Measurements from ENCODE around the gene ZNF407. TPM values are rescaled to one million over a fixed set of nuclear protein-coding genes. Genes with fewer than 3 reads are reported as not detected.

Gene ZNF407
- total and polyA plus RNA-seq, 2 of the 13 experiments (the other 11 are each of a cell fraction or from before 2014, with no cell fraction given) = 2.3 to 8.7 TPM

DNA sequence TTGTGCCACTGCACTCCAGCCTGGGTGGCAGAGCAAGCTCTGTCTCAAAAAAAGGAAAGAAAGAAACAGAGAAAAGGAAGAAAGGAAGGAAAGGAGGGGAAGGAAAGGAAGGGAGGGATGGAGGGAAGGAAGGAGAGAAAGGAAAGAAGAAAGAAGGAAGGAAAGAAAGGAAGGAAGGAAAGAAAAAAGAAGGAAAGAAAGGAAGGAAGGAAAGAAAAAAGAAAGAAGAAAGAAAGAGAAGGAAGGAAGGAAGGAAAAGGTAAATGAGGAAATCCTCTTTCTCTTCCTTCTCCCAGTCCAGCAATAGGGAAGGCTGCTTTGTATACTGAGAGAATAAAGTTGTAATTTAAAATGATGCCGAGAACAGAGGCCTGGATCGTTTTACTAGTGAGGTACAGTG, 22.8 kb upstream of the ZNF407 start:
- Histone ChIP-seq H3K9me3 (ENCODE audit: low read length) (no peaks in the 10 kb centered on the region), H3K27me3 (ENCODE audit: control insufficient read depth in 1 of 2, insufficient read depth in 2 of 2, low read length in 2 of 2) (peaks cover 0 to 21% of the 10 kb centered on the region in 2 experiments; a peak in 1 of 5 replicates), H3K9ac (ENCODE audit: insufficient read depth, low read depth, low read length) (no peak overlapping the region), H2AFZ (ENCODE audit: low read length) (no peak overlapping the region), H3K79me2 (ENCODE audit: insufficient read depth, low read length) (no peaks in the 10 kb centered on the region), H3K4me2 (ENCODE audit: low read depth, low read length) (no peak overlapping the region), H3K4me3 (replicated peaks in 1 of 3; ENCODE audit: insufficient read depth in 1 of 3, low read depth in 2 of 3, low read length in 3 of 3) (no peak overlapping the region), H4K20me1 (ENCODE audit: insufficient read depth, low read length) (no peaks in the 10 kb centered on the region), H3K4me1 (ENCODE audit: insufficient read depth, low read length) (no peaks in the 10 kb centered on the region), H3K27ac (ENCODE audit: extremely low read length, insufficient read depth, low read length) (no peak overlapping the region), H3K36me3 (replicated peaks in 1 of 2; ENCODE audit: control insufficient read depth in 1 of 2, insufficient read depth in 2 of 2, low read length in 2 of 2) (no peaks in the 10 kb centered on the region)
- ATAC-seq (no peak), FAIRE-seq (no peak), DNase-seq (ENCODE audit: low spot score) (no peak)
- TF ChIP-seq SRSF4 (IDR thresholded peaks at IDR 0.05; ENCODE audit: low read depth, low read length, poor library complexity, severe bottlenecking) = no peak
- TF ChIP-seq DMAP1 (CRISPR knock-in tag; IDR thresholded peaks at IDR 0.05) = no peak
- TF ChIP-seq MEIS2 (CRISPR knock-in tag; IDR thresholded peaks at IDR 0.05) = no peak
- no peak for TF ChIP-seq ZSCAN30 (CRISPR knock-in tag; IDR thresholded peaks at IDR 0.05)
- WGBS (ENCODE audit: low lambda C conversion rate) = 0% methylated on average over 2 of the region's 2 CpGs
- ChIA-PET CTCF (ENCODE audit: low intra/inter-chr PET ratio, low total read pairs) (no interaction called here), POLR2A (no interaction called here)
- no TSS peak for BruUV-seq (replicated peaks)
- in situ Hi-C loops (cut with HindIII; ENCODE audit: extremely low pct_ligation_motif_present, low pct_unique_long_range_greater_than_20kb) (no loop called here), intact Hi-C loops (cut with micrococcal nuclease; ENCODE audit: unreplicated experiment) (no loop called here)

- POLR2A ChIA-PET = interaction anchor here (0.8 kb wide), 1 partner anchor 81 kb away, joined by 3 read pairs; the partner anchor contains the start of gene CNDP2
- ATAC-seq (no peak), DNase-seq (ENCODE audit: low spot score) (no peak), FAIRE-seq (no peak)
- no peaks in the 10 kb centered on the region for H4K20me1 ChIP-seq (ENCODE audit: insufficient read depth, low read length)
- no peaks in the 10 kb centered on the region for H3K36me3 ChIP-seq (replicated peaks in 1 of 2; ENCODE audit: control insufficient read depth in 1 of 2, insufficient read depth in 2 of 2, low read length in 2 of 2)
- H3K27me3 ChIP-seq (ENCODE audit: control insufficient read depth in 1 of 2, insufficient read depth in 2 of 2, low read length in 2 of 2) = peaks cover 0 to 17% of the 10 kb centered on the region in 2 experiments; a peak in 2 of 5 replicates
- no peak overlapping the region for H3K9ac ChIP-seq (ENCODE audit: insufficient read depth, low read depth, low read length)
- 18% methylated on average over 5 of the region's 5 CpGs for WGBS (ENCODE audit: low lambda C conversion rate)
- no peak overlapping the region for H3K4me3 ChIP-seq (replicated peaks in 1 of 3; ENCODE audit: insufficient read depth in 1 of 3, low read depth in 2 of 3, low read length in 3 of 3)
- TF ChIP-seq ZNF766 (CRISPR knock-in tag; IDR thresholded peaks at IDR 0.05; ENCODE audit: borderline replicate concordance) = no peak
- no peak for TF ChIP-seq PLRG1 (conservative IDR thresholded peaks at IDR 0.05)
- TF ChIP-seq PAF1 (CRISPR knock-in tag; IDR thresholded peaks at IDR 0.05) = no peak
- intact Hi-C loops (cut with micrococcal nuclease; ENCODE audit: unreplicated experiment) (no loop called here), in situ Hi-C loops (cut with HindIII; ENCODE audit: extremely low pct_ligation_motif_present, low pct_unique_long_range_greater_than_20kb) (no loop called here)
- peaks cover 12% of the 10 kb centered on the region for H3K4me1 ChIP-seq (ENCODE audit: insufficient read depth, low read length)
- H2AFZ ChIP-seq (ENCODE audit: low read length) = peak overlapping the region; percentile 12
- H3K4me2 ChIP-seq (ENCODE audit: low read depth, low read length) = no peak overlapping the region
- no TSS peak for BruUV-seq (replicated peaks)
- no peak overlapping the region for H3K27ac ChIP-seq (ENCODE audit: extremely low read length, insufficient read depth, low read length)
- no peaks in the 10 kb centered on the region for H3K9me3 ChIP-seq (ENCODE audit: low read length)
- CTCF ChIA-PET (ENCODE audit: low intra/inter-chr PET ratio, low total read pairs) = no interaction called here
- no peaks in the 10 kb centered on the region for H3K79me2 ChIP-seq (ENCODE audit: insufficient read depth, low read length)
Measured at GRCh38 chr18:74577019-74577418, 20.7 kb upstream of the ZNF407 start.
